Neural progenitor cell (in vitro differentiated cells): ENCODE measurements around the gene ASB8.

Source experiments
- CTCF ChIP-seq: fragments of 200-600 bp; sonication (generic); IDR thresholded peaks from 2 replicates; pipeline ENCODE4 v1.5.1; 2017; ENCODE audit warnings: antibody characterized with exemption, mild to moderate bottlenecking
- EZH2 ChIP-seq: fragments of 200-600 bp; sonication (generic); IDR thresholded peaks from 2 replicates; pipeline ENCODE4 v1.6.1; 2017; ENCODE audit warnings: antibody characterized with exemption, mild to moderate bottlenecking, moderate library complexity

DNA sequence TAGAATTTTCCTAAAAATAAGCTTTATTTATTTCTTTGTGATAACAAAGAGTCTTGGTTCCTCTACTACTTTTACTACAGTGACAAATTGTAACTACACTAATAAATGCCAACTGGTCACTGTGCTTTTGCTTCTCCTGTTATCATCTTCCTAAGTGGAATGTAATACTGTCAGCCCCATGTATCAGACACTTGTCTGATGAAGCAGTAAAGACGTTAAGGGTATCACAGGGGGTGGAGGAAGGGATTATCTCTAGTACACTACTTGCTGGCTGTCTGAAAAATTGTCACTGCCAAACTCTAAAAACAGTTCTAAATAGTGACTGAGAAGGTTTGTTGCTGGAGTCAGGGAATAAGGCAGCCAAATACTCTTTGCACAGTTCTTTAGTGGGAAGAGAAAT is 11.3 kb downstream of the ASB8 start:
- TF ChIP-seq CTCF (no peak), EZH2 (no peak)
